GM12801 (cell line): ENCODE results near the gene RIOK1.

ENCODE experiments used
- TF ChIP-seq, protein P1 (sequence below): IDR thresholded peaks from one replicate; pipeline ENCODE4 v1.5.1; 2011; ENCODE audit warnings: control low read depth; ENCODE audit not compliant: insufficient read length; ENCODE audit errors: extremely low read depth

RIOK1 gene

DNA sequence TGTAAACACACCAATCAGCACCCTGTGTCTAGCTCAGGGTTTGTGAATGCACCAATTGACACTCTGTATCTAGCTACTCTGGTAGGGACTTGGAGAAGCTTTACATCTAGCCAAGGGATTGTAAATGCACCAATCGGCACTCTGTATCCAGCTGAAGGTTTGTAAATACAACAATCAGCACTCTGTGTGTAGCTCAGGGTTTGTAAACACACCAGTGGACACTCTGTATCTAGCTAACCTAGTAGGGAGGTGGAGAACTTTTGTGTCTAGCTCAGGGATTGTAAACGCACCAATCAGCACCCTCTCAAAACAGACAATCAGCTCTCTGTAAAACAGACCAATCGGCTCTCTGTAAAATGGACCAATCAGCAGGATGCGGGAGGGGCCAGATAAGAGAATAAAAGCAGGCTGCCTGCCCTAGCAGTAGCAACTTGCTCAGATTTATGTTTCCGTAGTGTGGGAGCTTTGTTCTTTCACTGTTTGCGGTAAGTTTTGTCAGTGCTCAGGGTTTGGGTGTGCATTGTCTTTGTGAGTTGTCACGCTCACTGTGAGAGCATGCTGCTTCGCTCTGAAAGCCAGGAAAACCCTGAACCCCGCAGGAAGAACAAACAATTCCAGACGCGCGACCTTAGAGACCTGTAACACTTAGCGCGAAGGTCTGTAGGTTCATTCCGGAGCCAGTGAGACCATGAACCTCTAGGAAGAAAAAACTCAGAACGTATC lies 37.0 kb downstream of the RIOK1 start:
- TF ChIP-seq, protein P1, sequence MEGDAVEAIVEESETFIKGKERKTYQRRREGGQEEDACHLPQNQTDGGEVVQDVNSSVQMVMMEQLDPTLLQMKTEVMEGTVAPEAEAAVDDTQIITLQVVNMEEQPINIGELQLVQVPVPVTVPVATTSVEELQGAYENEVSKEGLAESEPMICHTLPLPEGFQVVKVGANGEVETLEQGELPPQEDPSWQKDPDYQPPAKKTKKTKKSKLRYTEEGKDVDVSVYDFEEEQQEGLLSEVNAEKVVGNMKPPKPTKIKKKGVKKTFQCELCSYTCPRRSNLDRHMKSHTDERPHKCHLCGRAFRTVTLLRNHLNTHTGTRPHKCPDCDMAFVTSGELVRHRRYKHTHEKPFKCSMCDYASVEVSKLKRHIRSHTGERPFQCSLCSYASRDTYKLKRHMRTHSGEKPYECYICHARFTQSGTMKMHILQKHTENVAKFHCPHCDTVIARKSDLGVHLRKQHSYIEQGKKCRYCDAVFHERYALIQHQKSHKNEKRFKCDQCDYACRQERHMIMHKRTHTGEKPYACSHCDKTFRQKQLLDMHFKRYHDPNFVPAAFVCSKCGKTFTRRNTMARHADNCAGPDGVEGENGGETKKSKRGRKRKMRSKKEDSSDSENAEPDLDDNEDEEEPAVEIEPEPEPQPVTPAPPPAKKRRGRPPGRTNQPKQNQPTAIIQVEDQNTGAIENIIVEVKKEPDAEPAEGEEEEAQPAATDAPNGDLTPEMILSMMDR = no peak

DNA sequence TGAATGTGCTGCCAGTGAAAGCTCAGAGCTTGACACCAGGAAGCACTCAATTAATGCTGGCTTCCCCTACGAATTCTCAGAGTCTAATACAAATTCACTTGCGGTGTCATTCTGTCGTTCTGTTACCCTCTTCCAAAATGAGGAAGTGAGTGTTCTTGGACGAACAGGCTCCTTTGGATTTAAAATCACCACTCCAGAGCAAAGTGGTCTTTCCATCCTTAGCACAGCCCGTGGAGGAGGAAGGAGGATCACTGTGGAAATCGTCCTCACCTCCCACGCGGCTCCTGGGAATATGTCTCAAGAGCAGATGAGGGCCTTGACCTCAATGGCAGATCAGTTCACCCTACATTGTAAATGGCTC lies 41.7 kb downstream of the RIOK1 start:
- TF ChIP-seq, protein P1 = no peak

DNA sequence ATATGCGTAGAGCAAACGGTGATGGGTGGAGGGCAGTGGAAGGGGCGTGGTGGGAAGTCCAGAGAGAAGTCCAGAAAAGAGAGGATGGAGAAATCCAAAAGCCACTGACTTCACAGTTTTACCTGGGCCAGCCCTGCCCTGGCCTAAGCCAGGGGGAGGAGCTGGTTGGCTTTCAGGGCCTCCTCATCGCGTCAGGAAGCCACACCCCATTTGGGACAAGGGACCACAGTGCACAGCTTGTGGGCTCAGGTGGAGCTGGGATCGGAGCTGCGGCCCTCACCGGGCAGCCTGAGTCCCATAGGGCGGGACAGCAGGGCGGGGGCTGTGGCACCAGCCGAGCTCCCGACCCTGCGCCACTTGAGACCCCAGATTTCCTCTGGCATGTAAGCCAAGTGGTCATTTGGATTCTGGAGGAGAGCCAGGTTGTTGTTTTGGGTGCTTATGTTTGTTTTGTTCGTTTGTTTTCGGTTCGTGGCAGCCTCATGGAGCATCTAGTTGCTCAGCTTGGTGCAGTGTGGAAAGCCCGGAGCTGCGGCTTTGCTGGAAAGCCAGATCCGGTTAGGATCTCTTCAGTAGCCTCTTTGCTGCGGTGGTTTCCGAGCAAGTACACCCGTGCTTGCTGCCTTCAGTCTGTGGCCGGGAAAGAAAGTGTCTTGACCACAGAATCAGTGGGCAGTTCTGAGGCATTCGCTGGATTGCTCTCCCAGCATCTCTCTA lies 42.2 kb downstream of the RIOK1 start:
- TF ChIP-seq, protein P1 = no peak

DNA sequence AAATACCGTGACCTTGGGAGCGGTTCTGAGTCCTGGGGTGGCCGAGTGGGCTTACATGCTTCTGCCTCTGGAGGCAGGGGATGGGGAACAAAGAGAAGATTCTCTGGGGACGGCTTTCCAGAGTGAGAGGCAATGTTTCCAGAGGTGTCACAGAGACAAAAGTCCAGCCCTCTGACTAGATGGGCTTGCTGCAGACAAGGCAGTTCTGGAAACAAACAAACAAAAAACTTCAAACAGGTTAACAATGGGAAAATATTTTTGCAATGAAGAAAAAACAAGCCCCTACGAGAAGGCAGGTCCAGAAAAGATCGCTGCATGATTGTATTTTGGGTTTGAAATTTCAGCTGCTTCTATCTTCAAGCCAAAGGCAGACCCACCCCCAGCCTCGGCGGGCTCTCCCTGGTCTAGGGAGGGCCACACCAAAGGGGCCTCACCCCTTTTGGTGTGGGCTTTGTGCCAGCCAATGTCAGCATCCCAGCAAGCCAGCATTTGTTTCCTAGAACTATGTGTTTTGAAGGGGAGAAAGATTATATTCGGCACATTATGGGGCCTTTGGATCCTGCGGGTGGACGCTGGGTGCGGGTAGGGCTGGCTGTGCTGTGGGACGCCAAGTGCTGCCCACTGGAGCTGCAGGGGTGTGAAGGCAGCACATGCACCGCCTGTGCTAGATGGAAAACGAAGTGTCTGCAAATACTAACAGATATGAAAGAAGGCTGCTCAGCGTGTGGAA lies 42.9 kb downstream of the RIOK1 start:
- TF ChIP-seq, protein P1 = no peak

DNA sequence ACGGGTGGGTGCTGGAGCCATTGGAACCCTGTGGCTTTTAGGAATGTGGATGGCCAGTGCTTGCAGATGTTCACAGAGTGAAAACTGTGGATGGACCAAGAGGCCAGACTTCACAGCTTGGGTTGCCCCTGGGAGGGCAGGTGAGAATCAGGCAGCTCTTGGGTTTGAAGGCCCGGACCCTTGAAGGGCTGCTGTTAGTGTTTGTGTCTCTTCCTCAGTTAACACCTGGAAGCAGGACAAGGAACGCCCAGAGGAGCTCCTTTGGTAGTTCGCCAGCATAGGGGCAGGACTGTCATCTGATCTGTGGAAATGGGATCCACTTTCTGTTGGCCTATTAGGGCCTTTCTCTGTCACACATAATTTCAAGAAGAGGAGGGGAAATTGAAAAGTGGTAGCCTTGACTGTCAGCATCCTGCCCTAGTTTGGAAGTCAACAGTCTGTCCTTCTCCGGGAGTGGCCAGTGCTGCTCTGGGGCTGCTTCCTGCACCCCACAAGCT lies 43.6 kb downstream of the RIOK1 start:
- TF ChIP-seq, protein P1 = no peak

DNA sequence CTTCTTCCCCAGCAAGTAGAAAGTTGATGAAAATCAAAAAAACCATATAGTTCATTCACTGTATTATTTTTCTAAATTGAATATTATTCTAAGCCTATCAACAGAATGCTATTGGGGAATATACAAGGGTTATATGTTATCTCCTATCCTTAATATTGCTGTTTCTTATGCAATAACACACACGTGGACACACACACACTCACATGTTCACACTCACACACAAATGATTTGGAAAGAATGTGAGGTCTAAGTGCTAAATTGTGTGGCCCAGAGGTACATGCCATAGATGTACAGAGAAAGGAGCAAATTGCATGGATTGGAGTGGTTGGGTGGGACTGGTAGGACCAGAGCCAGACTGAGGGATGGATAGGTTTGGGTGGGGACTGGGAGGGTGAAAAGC lies 45.1 kb downstream of the RIOK1 start:
- TF ChIP-seq, protein P1 = no peak

DNA sequence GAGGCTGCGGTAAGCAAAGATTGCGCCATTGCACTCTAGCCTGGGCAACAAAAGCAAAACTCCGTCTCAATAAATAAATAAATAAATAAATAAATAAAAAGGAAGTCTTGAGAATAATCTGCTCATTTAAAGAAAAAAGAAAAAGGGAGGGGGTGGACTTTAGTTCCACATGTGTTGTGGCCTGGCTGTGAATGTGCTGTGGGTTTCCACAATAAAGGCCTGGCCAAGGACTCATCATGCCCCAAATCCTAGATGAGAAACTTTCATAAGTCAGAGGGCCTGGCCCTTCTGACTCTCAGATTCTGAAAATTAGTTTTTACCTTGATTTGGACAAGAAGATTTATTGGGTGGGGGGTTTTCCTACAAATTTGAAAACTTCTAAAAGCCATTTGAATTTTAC lies 48.4 kb downstream of the RIOK1 start:
- TF ChIP-seq, protein P1 = no peak
